Nephron (organoid): ENCODE data around the gene GRIN2B.

Experiments
- H3K27ac Mint-ChIP-seq, 3 experiments: 2 replicates each; pipeline ENCODE4 v1.8.0; 2020; ENCODE audit warnings: mixed read lengths in 3 of 3, mild to moderate bottlenecking in 2 of 3, moderate library complexity in 1 of 3
- H3K27me3 Mint-ChIP-seq: 2 replicates; pipeline ENCODE4 v1.8.0; 2021; ENCODE audit warnings: low read depth, mild to moderate bottlenecking, moderate library complexity, mixed read lengths
- H3K36me3 Mint-ChIP-seq: 2 replicates; pipeline ENCODE4 v1.8.0; 2020; ENCODE audit warnings: low read depth, mixed read lengths
- H3K4me1 Mint-ChIP-seq: 2 replicates; pipeline ENCODE4 v1.8.0; 2020; ENCODE audit warnings: mixed read lengths
- H3K4me3 Mint-ChIP-seq, 3 experiments: 2 replicates each; pipeline ENCODE4 v1.8.0; 2020; ENCODE audit warnings: mild to moderate bottlenecking in 3 of 3, mixed read lengths in 3 of 3, moderate library complexity in 2 of 3
- H3K9me3 Mint-ChIP-seq: 2 replicates; pipeline ENCODE4 v1.8.0; 2020; ENCODE audit warnings: mixed read lengths
- TF ChIP-seq, protein P1 (sequence below), 3 experiments: fragments of 200-600 bp; sonication (generic); IDR thresholded peaks; one replicate each; pipeline ENCODE4 v1.5.0; 2021; ENCODE audit warnings: antibody characterized with exemption in 3 of 3; ENCODE audit not compliant: unreplicated experiment in 3 of 3

Gene GRIN2B

GRCh38 chr12:13992585-13992984 lies 11.2 kb upstream of the GRIN2B start:
- peaks cover under 1% of the 10 kb centered on the region for H3K27me3 Mint-ChIP-seq
- H3K4me1 Mint-ChIP-seq: peaks cover 6% of the 10 kb centered on the region
- TF ChIP-seq, protein P1, sequence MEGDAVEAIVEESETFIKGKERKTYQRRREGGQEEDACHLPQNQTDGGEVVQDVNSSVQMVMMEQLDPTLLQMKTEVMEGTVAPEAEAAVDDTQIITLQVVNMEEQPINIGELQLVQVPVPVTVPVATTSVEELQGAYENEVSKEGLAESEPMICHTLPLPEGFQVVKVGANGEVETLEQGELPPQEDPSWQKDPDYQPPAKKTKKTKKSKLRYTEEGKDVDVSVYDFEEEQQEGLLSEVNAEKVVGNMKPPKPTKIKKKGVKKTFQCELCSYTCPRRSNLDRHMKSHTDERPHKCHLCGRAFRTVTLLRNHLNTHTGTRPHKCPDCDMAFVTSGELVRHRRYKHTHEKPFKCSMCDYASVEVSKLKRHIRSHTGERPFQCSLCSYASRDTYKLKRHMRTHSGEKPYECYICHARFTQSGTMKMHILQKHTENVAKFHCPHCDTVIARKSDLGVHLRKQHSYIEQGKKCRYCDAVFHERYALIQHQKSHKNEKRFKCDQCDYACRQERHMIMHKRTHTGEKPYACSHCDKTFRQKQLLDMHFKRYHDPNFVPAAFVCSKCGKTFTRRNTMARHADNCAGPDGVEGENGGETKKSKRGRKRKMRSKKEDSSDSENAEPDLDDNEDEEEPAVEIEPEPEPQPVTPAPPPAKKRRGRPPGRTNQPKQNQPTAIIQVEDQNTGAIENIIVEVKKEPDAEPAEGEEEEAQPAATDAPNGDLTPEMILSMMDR (IDR thresholded peaks at IDR 0.05; ENCODE audit: unreplicated experiment in 3 of 3): no peak
- no peak overlapping the region for H3K27ac Mint-ChIP-seq
- H3K4me3 Mint-ChIP-seq: no peak overlapping the region
- no peaks in the 10 kb centered on the region for H3K36me3 Mint-ChIP-seq
- no peaks in the 10 kb centered on the region for H3K9me3 Mint-ChIP-seq

DNA sequence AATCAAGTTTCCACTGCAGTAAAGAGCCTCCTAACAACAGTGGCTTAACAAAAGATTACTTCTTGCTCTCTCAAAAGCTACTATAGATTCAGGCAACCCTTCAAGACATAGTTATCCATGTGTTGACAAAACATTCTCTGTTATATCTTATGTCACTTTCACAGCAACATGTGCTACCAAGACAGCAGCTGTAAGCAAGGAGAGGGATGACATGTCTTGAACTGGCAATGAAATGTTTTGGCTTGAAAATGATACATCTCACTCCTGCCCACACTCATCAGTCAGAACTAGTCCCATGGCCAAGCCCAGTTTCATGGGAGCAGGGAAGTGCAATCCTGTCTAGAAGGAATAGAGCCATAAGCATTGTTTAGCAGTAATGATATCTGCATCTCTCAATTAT lies 10.7 kb upstream of the GRIN2B start:
- peak overlapping the region in 1 of 3 experiments; percentile 33 for H3K27ac Mint-ChIP-seq
- TF ChIP-seq, protein P1 (IDR thresholded peaks at IDR 0.05; ENCODE audit: unreplicated experiment in 3 of 3): no peak

DNA sequence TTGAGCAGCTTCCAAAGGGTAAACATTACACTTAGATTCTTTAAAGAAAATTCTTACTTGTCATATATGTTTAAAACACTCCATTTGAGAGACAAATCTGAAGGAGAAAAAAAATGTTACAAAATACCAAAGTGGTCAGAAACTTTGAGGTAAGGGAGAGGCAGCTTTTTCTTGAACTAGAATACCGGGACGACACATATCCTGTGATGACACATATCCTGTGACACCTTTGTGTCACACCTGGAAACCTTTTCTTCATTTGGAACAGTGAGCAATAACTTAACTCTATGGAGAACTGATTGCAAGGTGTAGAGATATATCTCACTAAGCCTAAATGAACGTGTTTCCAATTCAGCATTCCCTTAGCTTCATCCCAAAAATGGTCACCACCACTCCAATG lies 4.6 kb upstream of the GRIN2B start:
- Mint-ChIP-seq H3K27me3 (peaks cover 36% of the 10 kb centered on the region), H3K36me3 (no peaks in the 10 kb centered on the region), H3K4me1 (peaks cover 5% of the 10 kb centered on the region), H3K27ac (no peak overlapping the region), H3K9me3 (peaks cover 3% of the 10 kb centered on the region), H3K4me3 (no peak overlapping the region)
- TF ChIP-seq, protein P1 (IDR thresholded peaks at IDR 0.05; ENCODE audit: unreplicated experiment in 3 of 3): no peak

More for the DNA sequence above, 10.7 kb upstream of the GRIN2B start:
- Mint-ChIP-seq H3K4me1 (peaks cover 6% of the 10 kb centered on the region), H3K4me3 (no peak overlapping the region), H3K27me3 (peaks cover 5% of the 10 kb centered on the region), H3K9me3 (no peaks in the 10 kb centered on the region), H3K36me3 (no peaks in the 10 kb centered on the region)

GRCh38 chr12:13981990-13982389 lies 588 bp upstream of the GRIN2B start:
- Mint-ChIP-seq H3K9me3 (peaks cover 3% of the 10 kb centered on the region), H3K27ac (no peak overlapping the region), H3K36me3 (no peaks in the 10 kb centered on the region), H3K27me3 (peaks cover 71% of the 10 kb centered on the region), H3K4me1 (peaks cover 14% of the 10 kb centered on the region), H3K4me3 (peak overlapping the region; percentile 89 to 98 (median 90))
- TF ChIP-seq, protein P1 (IDR thresholded peaks at IDR 0.05; ENCODE audit: unreplicated experiment in 3 of 3): peak; percentile 57 to 73 (median 69)

DNA sequence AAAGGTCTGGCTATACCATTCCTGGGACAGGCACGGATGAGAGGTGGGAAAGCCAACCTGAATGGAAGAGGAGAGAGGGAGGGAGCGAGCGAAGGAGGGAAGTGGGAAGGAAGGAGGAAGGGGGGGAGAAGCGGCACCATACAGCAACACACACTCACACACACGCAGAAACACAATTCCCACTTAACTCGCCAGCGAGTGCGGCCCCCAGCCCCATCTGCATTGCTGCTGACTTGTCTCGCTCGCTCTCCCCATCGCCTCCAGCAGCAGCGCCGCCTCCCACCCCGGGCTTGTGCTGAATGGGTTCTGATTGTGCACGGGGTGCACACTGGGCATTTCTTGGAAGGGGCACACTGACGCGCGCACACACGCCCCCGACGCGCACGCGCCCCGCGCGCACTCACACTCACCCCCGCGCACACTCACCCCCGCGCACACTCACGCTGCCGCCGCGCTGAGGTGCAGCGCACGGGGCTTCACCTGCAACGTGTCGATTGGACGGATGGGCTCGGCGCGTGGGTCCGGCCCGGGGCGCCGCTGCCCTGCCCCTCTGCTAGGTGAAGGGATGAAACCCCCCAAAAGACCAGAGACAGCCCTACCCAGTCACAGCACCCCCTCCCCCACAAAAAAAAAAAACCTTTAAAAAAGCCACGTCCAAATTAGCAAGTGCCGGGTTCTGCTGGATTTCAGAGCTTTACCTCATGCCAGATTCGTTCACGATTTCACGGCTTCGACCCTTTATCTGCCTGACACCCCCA lies 685 bp downstream of the GRIN2B start:
- Mint-ChIP-seq H3K27ac (peak overlapping the region; percentile 11 to 72 (median 45)), H3K9me3 (peaks cover 3% of the 10 kb centered on the region), H3K4me1 (peaks cover 18% of the 10 kb centered on the region), H3K4me3 (peak overlapping the region; percentile 89 to 98 (median 90)), H3K36me3 (no peaks in the 10 kb centered on the region), H3K27me3 (peaks cover 83% of the 10 kb centered on the region)
- TF ChIP-seq, protein P1 (IDR thresholded peaks at IDR 0.05; ENCODE audit: unreplicated experiment in 3 of 3): no peak
